ENCODE results near the gene FXYD4. TPM values are rescaled to one million over a fixed set of nuclear protein-coding genes. Genes with fewer than 3 reads are reported as not detected.

FXYD4 gene
- polyA plus RNA-seq, 1 of the 3 experiments (the other 2 are of a cell fraction): not detected

DNA sequence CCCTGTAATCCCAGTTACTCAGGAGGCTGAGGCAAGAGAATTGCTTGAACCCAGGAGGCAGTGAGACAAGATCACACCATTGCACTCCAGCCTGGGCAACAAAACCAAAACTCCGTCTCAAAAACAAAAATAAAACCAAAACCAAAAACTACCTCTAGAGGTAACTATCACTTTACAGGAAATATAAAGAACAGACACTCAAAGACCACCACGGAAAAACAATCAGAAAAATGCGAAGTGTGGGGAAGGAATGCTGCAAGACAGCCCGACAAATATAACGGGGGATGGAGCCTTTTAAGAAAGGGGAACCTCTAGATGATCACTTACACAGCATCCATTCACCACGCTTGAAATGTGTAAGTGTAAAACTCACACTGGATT is 33.3 kb downstream of the FXYD4 start:
- H3K79me2 ChIP-seq (ENCODE audit: insufficient read depth): peaks cover 93% of the 10 kb centered on the region
- H3K27ac ChIP-seq (ENCODE audit: low read depth in 2 of 2, low read length in 1 of 2): no peak overlapping the region
- no peak for DNase-seq
- H3K4me3 ChIP-seq (ENCODE audit: low read depth in 2 of 2, low read length in 1 of 2): no peak overlapping the region
- peaks cover 81% of the 10 kb centered on the region for H4K20me1 ChIP-seq (ENCODE audit: insufficient read depth)
- peaks cover 0 to 22% of the 10 kb centered on the region in 2 experiments for H3K36me3 ChIP-seq (replicated peaks in 1 of 2; ENCODE audit: control insufficient read depth in 1 of 2, insufficient read depth in 2 of 2, low read length in 1 of 2)
- no peak overlapping the region for H3K9ac ChIP-seq
- POLR2A ChIA-PET: no interaction called here
- CTCF ChIA-PET: no interaction called here
- WGBS (ENCODE audit: low lambda C conversion rate): 74% methylated on average over 6 of the region's 6 CpGs
- H3K4me2 ChIP-seq: 0 out of 2 replicates have a peak overlapping the region, but pooled peaks have one; percentile 32
- H3K27me3 ChIP-seq (ENCODE audit: insufficient read depth): no peaks in the 10 kb centered on the region
- TF ChIP-seq POLR2AphosphoS5 (IDR thresholded peaks at IDR 0.05; ENCODE audit: low read depth, low read length) (no peak), CHD2 (IDR thresholded peaks at IDR 0.05; ENCODE audit: low read length, partially characterized antibody) (no peak), RXRA (IDR thresholded peaks at IDR 0.05; ENCODE audit: borderline replicate concordance, low read depth) (no peak), TAF1 (IDR thresholded peaks at IDR 0.05; ENCODE audit: borderline replicate concordance, low read depth, low read length) (no peak), EZH2phosphoT487 (IDR thresholded peaks at IDR 0.05; ENCODE audit: borderline replicate concordance, low read depth) (no peak), TEAD4 (IDR thresholded peaks at IDR 0.05; ENCODE audit: borderline replicate concordance, insufficient read depth) (no peak), NRF1 (IDR thresholded peaks at IDR 0.05; ENCODE audit: low read depth, low read length) (no peak), FOSL2 (IDR thresholded peaks at IDR 0.05; ENCODE audit: borderline replicate concordance, low read depth) (no peak), SMC3 (IDR thresholded peaks at IDR 0.05; ENCODE audit: low read depth, low read length) (no peak), TCF12 (IDR thresholded peaks at IDR 0.05) (no peak), EP300 (IDR thresholded peaks at IDR 0.05; ENCODE audit: borderline replicate concordance in 1 of 2, low read depth in 1 of 2, low read length in 1 of 2) (no peak), GABPA (IDR thresholded peaks at IDR 0.05; ENCODE audit: low read depth) (no peak), FOXJ3 (CRISPR knock-in tag; IDR thresholded peaks at IDR 0.05) (no peak)
- TF ChIP-seq, protein P1, sequence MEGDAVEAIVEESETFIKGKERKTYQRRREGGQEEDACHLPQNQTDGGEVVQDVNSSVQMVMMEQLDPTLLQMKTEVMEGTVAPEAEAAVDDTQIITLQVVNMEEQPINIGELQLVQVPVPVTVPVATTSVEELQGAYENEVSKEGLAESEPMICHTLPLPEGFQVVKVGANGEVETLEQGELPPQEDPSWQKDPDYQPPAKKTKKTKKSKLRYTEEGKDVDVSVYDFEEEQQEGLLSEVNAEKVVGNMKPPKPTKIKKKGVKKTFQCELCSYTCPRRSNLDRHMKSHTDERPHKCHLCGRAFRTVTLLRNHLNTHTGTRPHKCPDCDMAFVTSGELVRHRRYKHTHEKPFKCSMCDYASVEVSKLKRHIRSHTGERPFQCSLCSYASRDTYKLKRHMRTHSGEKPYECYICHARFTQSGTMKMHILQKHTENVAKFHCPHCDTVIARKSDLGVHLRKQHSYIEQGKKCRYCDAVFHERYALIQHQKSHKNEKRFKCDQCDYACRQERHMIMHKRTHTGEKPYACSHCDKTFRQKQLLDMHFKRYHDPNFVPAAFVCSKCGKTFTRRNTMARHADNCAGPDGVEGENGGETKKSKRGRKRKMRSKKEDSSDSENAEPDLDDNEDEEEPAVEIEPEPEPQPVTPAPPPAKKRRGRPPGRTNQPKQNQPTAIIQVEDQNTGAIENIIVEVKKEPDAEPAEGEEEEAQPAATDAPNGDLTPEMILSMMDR (IDR thresholded peaks at IDR 0.05): no peak
- TF ChIP-seq, protein P2, sequence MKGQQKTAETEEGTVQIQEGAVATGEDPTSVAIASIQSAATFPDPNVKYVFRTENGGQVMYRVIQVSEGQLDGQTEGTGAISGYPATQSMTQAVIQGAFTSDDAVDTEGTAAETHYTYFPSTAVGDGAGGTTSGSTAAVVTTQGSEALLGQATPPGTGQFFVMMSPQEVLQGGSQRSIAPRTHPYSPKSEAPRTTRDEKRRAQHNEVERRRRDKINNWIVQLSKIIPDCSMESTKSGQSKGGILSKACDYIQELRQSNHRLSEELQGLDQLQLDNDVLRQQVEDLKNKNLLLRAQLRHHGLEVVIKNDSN (IDR thresholded peaks at IDR 0.05; ENCODE audit: borderline replicate concordance, low read depth): no peak
- TF ChIP-seq, protein P3, sequence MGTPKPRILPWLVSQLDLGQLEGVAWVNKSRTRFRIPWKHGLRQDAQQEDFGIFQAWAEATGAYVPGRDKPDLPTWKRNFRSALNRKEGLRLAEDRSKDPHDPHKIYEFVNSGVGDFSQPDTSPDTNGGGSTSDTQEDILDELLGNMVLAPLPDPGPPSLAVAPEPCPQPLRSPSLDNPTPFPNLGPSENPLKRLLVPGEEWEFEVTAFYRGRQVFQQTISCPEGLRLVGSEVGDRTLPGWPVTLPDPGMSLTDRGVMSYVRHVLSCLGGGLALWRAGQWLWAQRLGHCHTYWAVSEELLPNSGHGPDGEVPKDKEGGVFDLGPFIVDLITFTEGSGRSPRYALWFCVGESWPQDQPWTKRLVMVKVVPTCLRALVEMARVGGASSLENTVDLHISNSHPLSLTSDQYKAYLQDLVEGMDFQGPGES (IDR thresholded peaks at IDR 0.05; ENCODE audit: low read depth, low read length): no peak
- TF ChIP-seq, protein P4, sequence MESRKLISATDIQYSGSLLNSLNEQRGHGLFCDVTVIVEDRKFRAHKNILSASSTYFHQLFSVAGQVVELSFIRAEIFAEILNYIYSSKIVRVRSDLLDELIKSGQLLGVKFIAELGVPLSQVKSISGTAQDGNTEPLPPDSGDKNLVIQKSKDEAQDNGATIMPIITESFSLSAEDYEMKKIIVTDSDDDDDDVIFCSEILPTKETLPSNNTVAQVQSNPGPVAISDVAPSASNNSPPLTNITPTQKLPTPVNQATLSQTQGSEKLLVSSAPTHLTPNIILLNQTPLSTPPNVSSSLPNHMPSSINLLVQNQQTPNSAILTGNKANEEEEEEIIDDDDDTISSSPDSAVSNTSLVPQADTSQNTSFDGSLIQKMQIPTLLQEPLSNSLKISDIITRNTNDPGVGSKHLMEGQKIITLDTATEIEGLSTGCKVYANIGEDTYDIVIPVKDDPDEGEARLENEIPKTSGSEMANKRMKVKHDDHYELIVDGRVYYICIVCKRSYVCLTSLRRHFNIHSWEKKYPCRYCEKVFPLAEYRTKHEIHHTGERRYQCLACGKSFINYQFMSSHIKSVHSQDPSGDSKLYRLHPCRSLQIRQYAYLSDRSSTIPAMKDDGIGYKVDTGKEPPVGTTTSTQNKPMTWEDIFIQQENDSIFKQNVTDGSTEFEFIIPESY (IDR thresholded peaks at IDR 0.05; ENCODE audit: borderline replicate concordance, low read depth): no peak
- TF ChIP-seq, protein P5, sequence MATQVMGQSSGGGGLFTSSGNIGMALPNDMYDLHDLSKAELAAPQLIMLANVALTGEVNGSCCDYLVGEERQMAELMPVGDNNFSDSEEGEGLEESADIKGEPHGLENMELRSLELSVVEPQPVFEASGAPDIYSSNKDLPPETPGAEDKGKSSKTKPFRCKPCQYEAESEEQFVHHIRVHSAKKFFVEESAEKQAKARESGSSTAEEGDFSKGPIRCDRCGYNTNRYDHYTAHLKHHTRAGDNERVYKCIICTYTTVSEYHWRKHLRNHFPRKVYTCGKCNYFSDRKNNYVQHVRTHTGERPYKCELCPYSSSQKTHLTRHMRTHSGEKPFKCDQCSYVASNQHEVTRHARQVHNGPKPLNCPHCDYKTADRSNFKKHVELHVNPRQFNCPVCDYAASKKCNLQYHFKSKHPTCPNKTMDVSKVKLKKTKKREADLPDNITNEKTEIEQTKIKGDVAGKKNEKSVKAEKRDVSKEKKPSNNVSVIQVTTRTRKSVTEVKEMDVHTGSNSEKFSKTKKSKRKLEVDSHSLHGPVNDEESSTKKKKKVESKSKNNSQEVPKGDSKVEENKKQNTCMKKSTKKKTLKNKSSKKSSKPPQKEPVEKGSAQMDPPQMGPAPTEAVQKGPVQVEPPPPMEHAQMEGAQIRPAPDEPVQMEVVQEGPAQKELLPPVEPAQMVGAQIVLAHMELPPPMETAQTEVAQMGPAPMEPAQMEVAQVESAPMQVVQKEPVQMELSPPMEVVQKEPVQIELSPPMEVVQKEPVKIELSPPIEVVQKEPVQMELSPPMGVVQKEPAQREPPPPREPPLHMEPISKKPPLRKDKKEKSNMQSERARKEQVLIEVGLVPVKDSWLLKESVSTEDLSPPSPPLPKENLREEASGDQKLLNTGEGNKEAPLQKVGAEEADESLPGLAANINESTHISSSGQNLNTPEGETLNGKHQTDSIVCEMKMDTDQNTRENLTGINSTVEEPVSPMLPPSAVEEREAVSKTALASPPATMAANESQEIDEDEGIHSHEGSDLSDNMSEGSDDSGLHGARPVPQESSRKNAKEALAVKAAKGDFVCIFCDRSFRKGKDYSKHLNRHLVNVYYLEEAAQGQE (IDR thresholded peaks at IDR 0.05; ENCODE audit: low read depth, low read length): no peak
- no peaks in the 10 kb centered on the region for H3K9me3 ChIP-seq
- H2AFZ ChIP-seq (ENCODE audit: low read depth): no peak overlapping the region
- H3K9me2 ChIP-seq: no peaks in the 10 kb centered on the region
- peaks cover 12 to 39% of the 10 kb centered on the region in 2 experiments; a peak in 3 of 4 replicates for H3K4me1 ChIP-seq (ENCODE audit: control insufficient read depth in 1 of 2, insufficient read depth in 2 of 2, low read depth in 1 of 2, low read length in 1 of 2)
- H3F3A ChIP-seq (replicated peaks; ENCODE audit: insufficient read depth): peaks cover 37% of the 10 kb centered on the region
